H9 (cell line): ENCODE results near the gene MR1. TPM values are rescaled to one million over a fixed set of nuclear protein-coding genes. Genes with fewer than 3 reads are reported as not detected.

Experiments used
- DNase-seq: peaks from one replicate; pipeline ENCODE4 v3.0.0-alpha.2; 2017
- H2AFZ ChIP-seq: one replicate; pipeline ENCODE4 v1.6.1; 2013; ENCODE audit warnings: mild to moderate bottlenecking, low read length, control low read depth, moderate library complexity
- H2AK5ac ChIP-seq: 2 replicates; pipeline ENCODE4 v1.6.1; 2013; ENCODE audit warnings: low read length, control low read depth, mixed read lengths; ENCODE audit not compliant: insufficient read length
- H2BK120ac ChIP-seq: one replicate; pipeline ENCODE4 v1.6.1; 2013; ENCODE audit warnings: low read depth, mild to moderate bottlenecking, low read length, control low read depth, inconsistent platforms; ENCODE audit not compliant: poor library complexity, severe bottlenecking
- H2BK12ac ChIP-seq: 2 replicates; pipeline ENCODE4 v1.6.1; 2013; ENCODE audit warnings: low read length, control low read depth, mixed read lengths, low read depth; ENCODE audit not compliant: insufficient read length
- H2BK15ac ChIP-seq: 2 replicates; pipeline ENCODE4 v1.6.1; 2013; ENCODE audit warnings: low read depth, low read length, control low read depth
- H2BK20ac ChIP-seq: one replicate; pipeline ENCODE4 v1.6.1; 2013; ENCODE audit warnings: low read depth, mild to moderate bottlenecking, low read length, control low read depth, inconsistent platforms; ENCODE audit not compliant: poor library complexity, severe bottlenecking
- H2BK5ac ChIP-seq: 2 replicates; pipeline ENCODE4 v1.6.1; 2013; ENCODE audit warnings: low read length, control low read depth, mixed read lengths; ENCODE audit not compliant: insufficient read length
- H3K14ac ChIP-seq: 2 replicates; pipeline ENCODE4 v1.6.1; 2013; ENCODE audit warnings: low read length, control low read depth; ENCODE audit not compliant: insufficient read depth
- H3K18ac ChIP-seq: 2 replicates; pipeline ENCODE4 v1.6.1; 2013; ENCODE audit warnings: low read depth, mild to moderate bottlenecking, mixed read lengths, low read length, control low read depth; ENCODE audit not compliant: insufficient read length
- H3K23ac ChIP-seq: 2 replicates; pipeline ENCODE4 v1.6.1; 2013; ENCODE audit warnings: low read length, control low read depth, mixed read lengths, low read depth; ENCODE audit not compliant: insufficient read length
- H3K23me2 ChIP-seq: 2 replicates; pipeline ENCODE4 v1.6.1; 2013; ENCODE audit warnings: low read depth, mild to moderate bottlenecking, mixed read lengths, low read length, control low read depth; ENCODE audit not compliant: insufficient read length, poor library complexity, severe bottlenecking
- H3K27ac ChIP-seq: 2 replicates; pipeline ENCODE4 v1.5.1; 2013; ENCODE audit warnings: low read length, control low read depth, mixed read lengths, low read depth; ENCODE audit not compliant: insufficient read length
- H3K27me3 ChIP-seq: 2 replicates; pipeline ENCODE4 v1.6.1; 2013; ENCODE audit warnings: low read length, control low read depth, inconsistent platforms; ENCODE audit not compliant: insufficient read depth
- H3K4ac ChIP-seq: 2 replicates; pipeline ENCODE4 v1.6.1; 2013; ENCODE audit warnings: low read depth, mild to moderate bottlenecking, control low read depth, inconsistent platforms, low read length, moderate library complexity
- H3K4me1 ChIP-seq: 2 replicates; pipeline ENCODE4 v1.6.1; 2013; ENCODE audit warnings: low read length, control low read depth, inconsistent platforms; ENCODE audit not compliant: insufficient read depth
- H3K4me2 ChIP-seq: 2 replicates; pipeline ENCODE4 v1.6.1; 2013; ENCODE audit warnings: low read length, control low read depth, mixed read lengths; ENCODE audit not compliant: insufficient read length, insufficient read depth
- H3K56ac ChIP-seq: 2 replicates; pipeline ENCODE4 v1.6.1; 2013; ENCODE audit warnings: low read depth, mild to moderate bottlenecking, mixed read lengths, low read length, control low read depth; ENCODE audit not compliant: insufficient read length
- H3K79me1 ChIP-seq: 2 replicates; pipeline ENCODE4 v1.6.1; 2013; ENCODE audit warnings: low read depth, mild to moderate bottlenecking, moderate library complexity, low read length, control low read depth, inconsistent platforms; ENCODE audit not compliant: insufficient read depth, poor library complexity, severe bottlenecking
- H3K79me2 ChIP-seq: 2 replicates; pipeline ENCODE4 v1.6.1; 2013; ENCODE audit warnings: low read length, control low read depth, inconsistent platforms; ENCODE audit not compliant: insufficient read depth
- H3K9ac ChIP-seq: 2 replicates; pipeline ENCODE4 v1.6.1; 2013; ENCODE audit warnings: low read length, control low read depth, mixed read lengths; ENCODE audit not compliant: insufficient read length; ENCODE audit errors: extremely low read depth
- H3K9me3 ChIP-seq: one replicate; pipeline ENCODE4 v1.6.1; 2013; ENCODE audit warnings: low read depth, low read length, inconsistent platforms; ENCODE audit not compliant: control insufficient read depth
- H3T11ph ChIP-seq: one replicate; pipeline ENCODE4 v1.6.1; 2013; ENCODE audit warnings: mild to moderate bottlenecking, low read length, control low read depth, inconsistent platforms
- H4K20me1 ChIP-seq: one replicate; pipeline ENCODE4 v1.6.1; 2013; ENCODE audit not compliant: control insufficient read depth, insufficient read length, insufficient read depth
- H4K5ac ChIP-seq: 2 replicates; pipeline ENCODE4 v1.6.1; 2013; ENCODE audit warnings: low read depth, mild to moderate bottlenecking, mixed read lengths, low read length, control low read depth; ENCODE audit not compliant: insufficient read length
- H4K8ac ChIP-seq: replicated peaks from 2 replicates; pipeline ENCODE4 v1.6.1; 2013; ENCODE audit warnings: low read length, control low read depth, mixed read lengths, low read depth; ENCODE audit not compliant: insufficient read length
- H4K91ac ChIP-seq: 2 replicates; pipeline ENCODE4 v1.6.1; 2013; ENCODE audit warnings: low read depth, mild to moderate bottlenecking, moderate library complexity, mixed read lengths, low read length, control low read depth; ENCODE audit not compliant: insufficient read length
- H3K27ac Mint-ChIP-seq, 3 experiments: 2 replicates in 2 of 3; 3 replicates in 1 of 3; pipeline ENCODE4 v1.8.0; 2020 to 2021; ENCODE audit warnings: mixed read lengths in 3 of 3, mild to moderate bottlenecking in 1 of 3, moderate library complexity in 1 of 3
- H3K27me3 Mint-ChIP-seq: 2 replicates; pipeline ENCODE4 v1.8.0; 2021; ENCODE audit warnings: low read depth, mild to moderate bottlenecking, moderate library complexity, mixed read lengths
- H3K36me3 Mint-ChIP-seq, 3 experiments: 2 replicates in 2 of 3; 3 replicates in 1 of 3; pipeline ENCODE4 v1.8.0; 2020 to 2021; ENCODE audit warnings: low read depth in 3 of 3, mixed read lengths in 3 of 3; ENCODE audit not compliant: insufficient read depth in 1 of 3
- H3K4me1 Mint-ChIP-seq, 2 experiments: 2 replicates each; pipeline ENCODE4 v1.8.0; 2020; ENCODE audit warnings: mixed read lengths in 2 of 2
- H3K4me3 Mint-ChIP-seq, 2 experiments: 2 replicates in 1 of 2; 3 replicates in 1 of 2; pipeline ENCODE4 v1.8.0; 2020 to 2021; ENCODE audit warnings: mild to moderate bottlenecking in 2 of 2, mixed read lengths in 2 of 2, moderate library complexity in 1 of 2
- H3K9me3 Mint-ChIP-seq, 2 experiments: 2 replicates in 1 of 2; 3 replicates in 1 of 2; pipeline ENCODE4 v1.8.0; 2020; ENCODE audit warnings: mild to moderate bottlenecking in 2 of 2, mixed read lengths in 2 of 2, moderate library complexity in 1 of 2
- WGBS: extraction: QIAGEN DNeasy Blood & Tissue Kit; methylation state at CpG from one replicate; pipeline ENCODE4 v1.1.7; 2013; ENCODE audit warnings: missing lambda C conversion rate, low lambda C conversion rate, mixed read lengths; ENCODE audit not compliant: insufficient read length; ENCODE audit errors: extremely low coverage; 5-methylcytosine and 5-hydroxymethylcytosine counted together
- total RNA-seq: library from RNA; stranded (reverse); gene quantifications from 2 replicates; pipeline ENCODE4 v1.2.1, GENCODE V29; 2021
- TF ChIP-seq, protein P1 (sequence below): fragments of 200-600 bp; sonication (generic); conservative IDR thresholded peaks from 3 replicates; pipeline ENCODE4 v1.8.0; 2021; ENCODE audit warnings: antibody characterized with exemption, mild to moderate bottlenecking

MR1 gene
- total RNA-seq, 1 experiment from 2014 or later, result 0.02 TPM

DNA sequence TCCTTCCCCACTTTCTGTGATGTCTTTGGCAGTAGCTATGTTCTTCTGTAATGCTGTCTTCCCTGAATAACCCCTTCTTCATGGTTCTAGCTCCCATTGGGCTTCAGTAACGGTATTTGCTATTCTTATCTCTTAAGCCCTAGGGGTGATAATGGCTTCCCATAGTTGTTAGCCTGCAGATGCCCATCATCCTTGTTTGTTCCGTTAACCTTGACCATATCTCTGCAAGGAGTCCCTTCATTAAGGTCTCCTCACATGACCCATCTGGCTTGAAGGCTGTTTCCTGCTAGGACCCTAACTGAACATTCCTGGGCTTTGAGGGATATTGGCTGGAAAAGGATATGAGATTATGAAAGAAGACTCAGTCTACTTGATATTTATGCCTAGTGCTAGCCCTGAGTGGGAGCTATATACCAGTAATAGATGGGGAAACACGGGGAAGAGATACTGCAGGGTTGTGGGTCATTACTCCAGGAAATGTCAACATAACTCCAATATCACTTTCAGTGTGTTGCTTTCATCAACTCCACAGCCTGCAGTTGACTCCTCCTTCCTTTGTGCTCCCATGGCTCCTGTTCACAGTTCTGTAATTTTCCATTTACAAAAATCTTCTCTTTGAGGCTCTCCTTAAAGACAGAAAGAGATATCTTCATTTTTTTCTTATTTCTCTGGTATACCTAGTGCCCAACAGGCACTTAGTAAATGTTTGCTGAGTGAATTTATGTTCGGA lies 2.5 kb downstream of the MR1 start:
- no peaks in the 10 kb centered on the region for H3K36me3 Mint-ChIP-seq
- no CpG with 5 or more reads among the region's 4 CpGs for WGBS
- Histone ChIP-seq H2AFZ (no peak overlapping the region), H3K4me1 (no peaks in the 10 kb centered on the region), H4K91ac (no peak overlapping the region), H3K4ac (no peak overlapping the region), H2BK120ac (no peak overlapping the region), H4K5ac (no peak overlapping the region), H3K79me1 (no peaks in the 10 kb centered on the region), H3K23me2 (no peaks in the 10 kb centered on the region), H3K9me3 (no peaks in the 10 kb centered on the region), H4K8ac (no peak overlapping the region), H3K56ac (no peak overlapping the region), H2AK5ac (no peak overlapping the region), H3K18ac (no peak overlapping the region), H4K20me1 (no peaks in the 10 kb centered on the region), H3K4me2 (no peak overlapping the region), H2BK15ac (no peak overlapping the region), H3K23ac (no peak overlapping the region), H3T11ph (no peak overlapping the region), H3K79me2 (no peaks in the 10 kb centered on the region), H3K9ac (no peak overlapping the region), H2BK5ac (no peak overlapping the region), H3K14ac (no peak overlapping the region), H2BK12ac (no peak overlapping the region), H3K27ac (no peak overlapping the region), H2BK20ac (no peak overlapping the region), H3K27me3 (no peaks in the 10 kb centered on the region)
- H3K27ac Mint-ChIP-seq, result no peak overlapping the region
- no peaks in the 10 kb centered on the region for H3K9me3 Mint-ChIP-seq
- H3K4me1 Mint-ChIP-seq, result peaks cover 0 to under 1% of the 10 kb centered on the region in 2 experiments; a peak in 2 of 4 replicates
- no peak for DNase-seq
- no peaks in the 10 kb centered on the region; the same call in 1 of the 2 replicates for H3K27me3 Mint-ChIP-seq
- no peak overlapping the region for H3K4me3 Mint-ChIP-seq
- TF ChIP-seq, protein P1, sequence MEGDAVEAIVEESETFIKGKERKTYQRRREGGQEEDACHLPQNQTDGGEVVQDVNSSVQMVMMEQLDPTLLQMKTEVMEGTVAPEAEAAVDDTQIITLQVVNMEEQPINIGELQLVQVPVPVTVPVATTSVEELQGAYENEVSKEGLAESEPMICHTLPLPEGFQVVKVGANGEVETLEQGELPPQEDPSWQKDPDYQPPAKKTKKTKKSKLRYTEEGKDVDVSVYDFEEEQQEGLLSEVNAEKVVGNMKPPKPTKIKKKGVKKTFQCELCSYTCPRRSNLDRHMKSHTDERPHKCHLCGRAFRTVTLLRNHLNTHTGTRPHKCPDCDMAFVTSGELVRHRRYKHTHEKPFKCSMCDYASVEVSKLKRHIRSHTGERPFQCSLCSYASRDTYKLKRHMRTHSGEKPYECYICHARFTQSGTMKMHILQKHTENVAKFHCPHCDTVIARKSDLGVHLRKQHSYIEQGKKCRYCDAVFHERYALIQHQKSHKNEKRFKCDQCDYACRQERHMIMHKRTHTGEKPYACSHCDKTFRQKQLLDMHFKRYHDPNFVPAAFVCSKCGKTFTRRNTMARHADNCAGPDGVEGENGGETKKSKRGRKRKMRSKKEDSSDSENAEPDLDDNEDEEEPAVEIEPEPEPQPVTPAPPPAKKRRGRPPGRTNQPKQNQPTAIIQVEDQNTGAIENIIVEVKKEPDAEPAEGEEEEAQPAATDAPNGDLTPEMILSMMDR, result no peak
